GM12878 (cell line): Measurements from ENCODE around the gene KIFC3. TPM values are rescaled to one million over a fixed set of nuclear protein-coding genes. Genes with fewer than 3 reads are reported as not detected.

Source experiments
- ATAC-seq: fragments of 200-7000 bp; cut with Tn5 transposase; 3 replicates; pipeline ENCODE4 v1.9.1; 2020; ENCODE audit warnings: mild to moderate bottlenecking, moderate library complexity
- BruUV-seq: library from RNA; stranded (reverse); fragments of 400-500 nt; replicated peaks from 2 replicates; lab custom pipeline; 2021; lab: Mats Ljungman, UMichigan
- CTCF ChIA-PET: fragments of 300-600 bp; sonication (Branson Sonifier 250); formaldehyde crosslinking; extraction: SDS; loops from one replicate; lab custom pipeline; 2021; ENCODE audit warnings: inconsistent platforms; lab: Yijun Ruan, JAX
- POLR2A ChIA-PET: fragments of 350-600 bp; formaldehyde crosslinking; extraction: SDS; loops from one replicate; lab custom pipeline; 2021; ENCODE audit warnings: inconsistent platforms; lab: Charles Lee
- RAD21 ChIA-PET: fragments of 300-600 bp; sonication (Branson Sonifier 250); formaldehyde crosslinking; loops from one replicate; lab custom pipeline; 2023; ENCODE audit warnings: antibody characterized with exemption; ENCODE audit not compliant: unreplicated experiment; lab: Charles Lee
- SMC1A ChIA-PET: fragments of 300-600 bp; sonication (Branson Sonifier 250); formaldehyde crosslinking; loops from one replicate; lab custom pipeline; 2023; ENCODE audit not compliant: unreplicated experiment, uncharacterized antibody; lab: Charles Lee
- DNase-seq: peaks from one replicate; pipeline ENCODE4 v3.0.0-alpha.2; 2011; ENCODE audit warnings: low read depth, low spot score
- FAIRE-seq: peaks from 3 replicates; lab custom pipeline; 2011; peaks lifted over from hg19 to GRCh38; lab: Jason Lieb, UNC
- H2AFZ ChIP-seq: 2 replicates; pipeline ENCODE4 v1.6.0; 2011; ENCODE audit warnings: low read depth, low read length, control low read depth; ENCODE audit not compliant: control insufficient read depth
- H3K27ac ChIP-seq: 2 replicates; pipeline ENCODE4 v1.5.1; 2011; ENCODE audit warnings: control low read depth; ENCODE audit not compliant: control insufficient read depth, insufficient read depth
- H3K27me3 ChIP-seq, 2 experiments: replicated peaks in 1 of 2; 2 replicates each; pipeline versions ENCODE4 v1.6.0 to v1.6.1; 2011; ENCODE audit warnings: low read length in 1 of 2; ENCODE audit not compliant: control insufficient read depth in 2 of 2, insufficient read depth in 2 of 2
- H3K36me3 ChIP-seq, 2 experiments: 2 replicates each; pipeline ENCODE4 v1.5.1; 2011; ENCODE audit warnings: low read length in 1 of 2; ENCODE audit not compliant: control insufficient read depth in 2 of 2, insufficient read depth in 2 of 2
- H3K4me1 ChIP-seq: 2 replicates; pipeline ENCODE4 v1.6.1; 2011; ENCODE audit warnings: mild to moderate bottlenecking, low read length, moderate library complexity, mixed read lengths; ENCODE audit not compliant: control insufficient read depth, insufficient read depth
- H3K4me2 ChIP-seq: 2 replicates; pipeline ENCODE4 v1.6.0; 2011; ENCODE audit warnings: control low read depth; ENCODE audit not compliant: control insufficient read depth, insufficient read depth
- H3K4me3 ChIP-seq: fragments of 200-600 bp; sonication (generic); 2 replicates; pipeline ENCODE4 v1.5.1; 2016
- H3K79me2 ChIP-seq: 2 replicates; pipeline ENCODE4 v1.6.0; 2011; ENCODE audit warnings: low read length; ENCODE audit not compliant: control insufficient read depth, insufficient read depth
- H3K9ac ChIP-seq: 2 replicates; pipeline ENCODE4 v1.8.0; 2011; ENCODE audit warnings: low read length, control low read depth, mixed read lengths; ENCODE audit not compliant: control insufficient read depth, insufficient read depth
- H3K9me3 ChIP-seq: replicated peaks from 3 replicates; pipeline ENCODE4 v1.5.1; 2011; ENCODE audit warnings: mild to moderate bottlenecking, low read length; ENCODE audit not compliant: control insufficient read depth, insufficient read depth
- H4K20me1 ChIP-seq: 2 replicates; pipeline ENCODE4 v1.6.0; 2011; ENCODE audit not compliant: control insufficient read depth, insufficient read depth
- HDAC6 ChIP-seq: fragments of 200-600 bp; sonication (generic); IDR thresholded peaks from one replicate; pipeline ENCODE4 v1.8.0; 2017; ENCODE audit warnings: antibody characterized with exemption; ENCODE audit not compliant: unreplicated experiment
- IKZF2 ChIP-seq, 2 experiments: fragments of 450-650 bp; IDR thresholded peaks; 2 replicates each; pipeline ENCODE4 v1.6.1; 2017; ENCODE audit warnings: mild to moderate bottlenecking in 2 of 2, moderate library complexity in 2 of 2
- IRF3 ChIP-seq: fragments of 450-650 bp; IDR thresholded peaks from 2 replicates; pipeline ENCODE4 v1.6.1; 2014; ENCODE audit warnings: mild to moderate bottlenecking
- JUND ChIP-seq: IDR thresholded peaks from 2 replicates; pipeline ENCODE4 v1.6.1; 2012; ENCODE audit warnings: low read depth, mild to moderate bottlenecking, low read length, improper control_type of control experiment, moderate library complexity
- MEF2B ChIP-seq: fragments of 450-650 bp; IDR thresholded peaks from 2 replicates; pipeline ENCODE4 v1.6.1; 2018; ENCODE audit warnings: mild to moderate bottlenecking, moderate library complexity; ENCODE audit not compliant: partially characterized antibody, poor library complexity, severe bottlenecking
- MTA3 ChIP-seq: IDR thresholded peaks from 2 replicates; pipeline ENCODE4 v1.6.1; 2012; ENCODE audit warnings: low read length, inconsistent platforms, borderline replicate concordance
- POLR2AphosphoS5 ChIP-seq: IDR thresholded peaks from 2 replicates; pipeline ENCODE4 v1.6.1; 2011; ENCODE audit warnings: mild to moderate bottlenecking, low read length, inconsistent platforms
- RFX5 ChIP-seq: IDR thresholded peaks from 2 replicates; pipeline ENCODE4 v1.6.1; 2011; ENCODE audit warnings: low read depth, low read length, improper control_type of control experiment
- RUNX3 ChIP-seq: IDR thresholded peaks from 2 replicates; pipeline ENCODE4 v1.6.1; 2012; ENCODE audit warnings: low read length, inconsistent platforms
- ZNF592 ChIP-seq: fragments of 450-650 bp; IDR thresholded peaks from 2 replicates; pipeline ENCODE4 v1.6.1; 2017; ENCODE audit warnings: mild to moderate bottlenecking, moderate library complexity
- WGBS: methylation state at CpG from one replicate; pipeline ENCODE4 v1.1.6; 2016; ENCODE audit warnings: low lambda C conversion rate; ENCODE audit not compliant: insufficient replicate concordance, insufficient coverage; ENCODE audit errors: missing lambda C conversion rate; 5-methylcytosine and 5-hydroxymethylcytosine counted together
- in situ Hi-C: fragments of 300-500 bp; cut with MboI; formaldehyde crosslinking; loops from 9 replicates; pipeline ENCODE4 v1.14.3; 2018; ENCODE audit warnings: mixed read lengths
- intact Hi-C: fragments of 100-400 bp; cut with micrococcal nuclease; formaldehyde crosslinking; loops from one replicate; pipeline ENCODE4 v1.14.2; 2022; ENCODE audit not compliant: unreplicated experiment
- polyA plus RNA-seq, 11 experiments: library from polyadenylated mRNA; depleted of rRNA in 4 of 11; unstranded in 6 of 11; stranded (reverse) in 5 of 11; fragments of >200 nt; fragmentation: Nextera tagmentation in 4 of 11; fragmentation: Illumina TruSeq in 1 of 11; extraction: Ambion mirVana in 4 of 11; extraction: Trizol in 1 of 11; gene quantifications; 1 replicate in 1 of 11; 2 replicates in 10 of 11; pipeline versions ENCODE4 v1.2.1 to v1.2.3, GENCODE V29; 2011 to 2016; ENCODE audit warnings: inconsistent platforms in 2 of 11, missing spikeins in 2 of 11, low read depth in 1 of 11
- total RNA-seq, 4 experiments: library from RNA; depleted of rRNA in 3 of 4; stranded (reverse); fragments of >200 nt in 3 of 4; fragmentation: Illumina TruSeq in 1 of 4; extraction: Trizol in 1 of 4; gene quantifications; 2 replicates each; pipeline versions ENCODE4 v1.2.1 to v1.2.3, GENCODE V29; 2013 to 2021

KIFC3 gene
- total and polyA plus RNA-seq, 10 of the 15 experiments (the other 5 are each of a cell fraction or from before 2014, with no cell fraction given): 0.22 to 1.3 (median 0.26) TPM; not detected in 3

- Histone ChIP-seq H3K4me1 (no peaks in the 10 kb centered on the region), H2AFZ (no peak overlapping the region), H3K9ac (no peak overlapping the region), H3K27ac (no peak overlapping the region), H3K27me3 (no peaks in the 10 kb centered on the region), H3K79me2 (no peaks in the 10 kb centered on the region), H3K4me2 (no peak overlapping the region), H3K4me3 (no peak overlapping the region), H4K20me1 (no peaks in the 10 kb centered on the region), H3K9me3 (no peaks in the 10 kb centered on the region), H3K36me3 (no peaks in the 10 kb centered on the region)
- FAIRE-seq (no peak), DNase-seq (no peak), ATAC-seq (no peak)
- RAD21 ChIA-PET: no interaction called here
- SMC1A ChIA-PET: interaction anchor here (1.0 kb wide), 1 partner anchor 99 kb away, joined by 3 read pairs; no protein-coding TSS in a partner anchor
- in situ Hi-C loops: no loop called here
- TF ChIP-seq IKZF2 (IDR thresholded peaks at IDR 0.05) (no peak), POLR2AphosphoS5 (no peak), JUND (no peak), HDAC6 (no peak), MEF2B (no peak), RUNX3 (no peak), RFX5 (no peak), ZNF592 (no peak), MTA3 (no peak), IRF3 (no peak)
- BruUV-seq: no TSS peak
- WGBS: 49% methylated on average over 22 of the region's 22 CpGs
- CTCF ChIA-PET: interaction anchor here (1.4 kb wide), 1 partner anchor 13 kb away, joined by 3 read pairs; no protein-coding TSS in a partner anchor
- POLR2A ChIA-PET: no interaction called here
- intact Hi-C loops: no loop called here
Measured at GRCh38 chr16:57769541-57770145, 32.6 kb downstream of the KIFC3 start.
